HL-60 (cell line): ENCODE measurements around the gene RGS7.

Experiments used
- DNase-seq, 2 experiments: peaks; one replicate each; pipeline ENCODE4 v3.0.0-alpha.2; 2010 to 2020; ENCODE audit warnings: low read depth in 1 of 2, low spot score in 1 of 2
- H3K27ac ChIP-seq: fragments of 250-450 bp; sonication (Bioruptor Pico); replicated peaks from 2 replicates; pipeline ENCODE4 v1.5.1; 2020; ENCODE audit warnings: mild to moderate bottlenecking, moderate library complexity
- H3K27me3 ChIP-seq: fragments of 250-450 bp; sonication (Bioruptor Pico); 2 replicates; pipeline ENCODE4 v1.5.1; 2021; ENCODE audit warnings: mild to moderate bottlenecking, moderate library complexity; ENCODE audit not compliant: insufficient read depth, poor library complexity, severe bottlenecking
- H3K4me3 ChIP-seq: replicated peaks from 2 replicates; pipeline ENCODE4 v1.5.1; 2011; ENCODE audit warnings: mild to moderate bottlenecking, control low read depth, low read length; ENCODE audit not compliant: insufficient read depth
- CTCF ChIP-seq: IDR thresholded peaks from one replicate; pipeline ENCODE4 v1.5.1; 2011; ENCODE audit warnings: low read length, control low read depth, inconsistent platforms; ENCODE audit not compliant: insufficient read depth
- GABPA ChIP-seq: IDR thresholded peaks from 2 replicates; pipeline ENCODE4 v1.6.1; 2012; ENCODE audit warnings: low read depth
- POLR2AphosphoS5 ChIP-seq: IDR thresholded peaks from 2 replicates; pipeline ENCODE4 v1.6.1; 2012; ENCODE audit warnings: low read depth
- SPI1 ChIP-seq: IDR thresholded peaks from 2 replicates; pipeline ENCODE4 v1.6.1; 2012; ENCODE audit warnings: low read depth, mild to moderate bottlenecking, borderline replicate concordance
- TF ChIP-seq, protein P1 (sequence below): IDR thresholded peaks from 2 replicates; pipeline ENCODE4 v1.6.1; 2012; ENCODE audit warnings: low read depth; ENCODE audit not compliant: insufficient replicate concordance

RGS7 gene

GRCh38 chr1:241250465-241250864, 106.5 kb downstream of the RGS7 start:
- H3K4me3 ChIP-seq, result no peak overlapping the region
- TF ChIP-seq CTCF (no peak), GABPA (no peak), POLR2AphosphoS5 (no peak), SPI1 (no peak)
- TF ChIP-seq, protein P1, sequence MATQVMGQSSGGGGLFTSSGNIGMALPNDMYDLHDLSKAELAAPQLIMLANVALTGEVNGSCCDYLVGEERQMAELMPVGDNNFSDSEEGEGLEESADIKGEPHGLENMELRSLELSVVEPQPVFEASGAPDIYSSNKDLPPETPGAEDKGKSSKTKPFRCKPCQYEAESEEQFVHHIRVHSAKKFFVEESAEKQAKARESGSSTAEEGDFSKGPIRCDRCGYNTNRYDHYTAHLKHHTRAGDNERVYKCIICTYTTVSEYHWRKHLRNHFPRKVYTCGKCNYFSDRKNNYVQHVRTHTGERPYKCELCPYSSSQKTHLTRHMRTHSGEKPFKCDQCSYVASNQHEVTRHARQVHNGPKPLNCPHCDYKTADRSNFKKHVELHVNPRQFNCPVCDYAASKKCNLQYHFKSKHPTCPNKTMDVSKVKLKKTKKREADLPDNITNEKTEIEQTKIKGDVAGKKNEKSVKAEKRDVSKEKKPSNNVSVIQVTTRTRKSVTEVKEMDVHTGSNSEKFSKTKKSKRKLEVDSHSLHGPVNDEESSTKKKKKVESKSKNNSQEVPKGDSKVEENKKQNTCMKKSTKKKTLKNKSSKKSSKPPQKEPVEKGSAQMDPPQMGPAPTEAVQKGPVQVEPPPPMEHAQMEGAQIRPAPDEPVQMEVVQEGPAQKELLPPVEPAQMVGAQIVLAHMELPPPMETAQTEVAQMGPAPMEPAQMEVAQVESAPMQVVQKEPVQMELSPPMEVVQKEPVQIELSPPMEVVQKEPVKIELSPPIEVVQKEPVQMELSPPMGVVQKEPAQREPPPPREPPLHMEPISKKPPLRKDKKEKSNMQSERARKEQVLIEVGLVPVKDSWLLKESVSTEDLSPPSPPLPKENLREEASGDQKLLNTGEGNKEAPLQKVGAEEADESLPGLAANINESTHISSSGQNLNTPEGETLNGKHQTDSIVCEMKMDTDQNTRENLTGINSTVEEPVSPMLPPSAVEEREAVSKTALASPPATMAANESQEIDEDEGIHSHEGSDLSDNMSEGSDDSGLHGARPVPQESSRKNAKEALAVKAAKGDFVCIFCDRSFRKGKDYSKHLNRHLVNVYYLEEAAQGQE, result no peak
- no peak for DNase-seq
- H3K27me3 ChIP-seq, result no peaks in the 10 kb centered on the region
- no peak overlapping the region for H3K27ac ChIP-seq

DNA sequence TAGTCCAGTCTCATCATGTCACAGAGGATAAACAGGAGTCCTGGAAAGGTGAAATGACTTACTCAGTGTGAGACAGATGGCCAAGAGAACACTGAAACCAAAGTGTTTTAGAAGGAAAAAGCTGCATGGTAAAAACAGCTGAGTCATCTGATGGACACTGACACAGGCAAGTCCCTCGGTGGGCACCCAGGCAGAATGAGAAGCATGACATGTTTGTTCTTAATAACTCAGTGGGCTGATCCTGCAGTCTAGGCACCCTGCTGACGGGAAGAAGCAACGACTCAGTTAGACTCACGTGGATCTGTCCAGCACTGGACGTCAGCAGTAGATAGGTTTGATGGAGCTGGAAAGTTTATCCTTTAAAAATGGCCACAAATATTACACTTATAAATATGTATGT, 116.9 kb downstream of the RGS7 start:
- no peak for TF ChIP-seq CTCF
- no peak for TF ChIP-seq POLR2AphosphoS5
- TF ChIP-seq SPI1, result no peak
- TF ChIP-seq, protein P1, result no peak
- no peak for TF ChIP-seq GABPA
- Histone ChIP-seq H3K27me3 (peaks cover 2% of the 10 kb centered on the region), H3K27ac (no peak overlapping the region), H3K4me3 (no peak overlapping the region)
- DNase-seq, result no peak

DNA sequence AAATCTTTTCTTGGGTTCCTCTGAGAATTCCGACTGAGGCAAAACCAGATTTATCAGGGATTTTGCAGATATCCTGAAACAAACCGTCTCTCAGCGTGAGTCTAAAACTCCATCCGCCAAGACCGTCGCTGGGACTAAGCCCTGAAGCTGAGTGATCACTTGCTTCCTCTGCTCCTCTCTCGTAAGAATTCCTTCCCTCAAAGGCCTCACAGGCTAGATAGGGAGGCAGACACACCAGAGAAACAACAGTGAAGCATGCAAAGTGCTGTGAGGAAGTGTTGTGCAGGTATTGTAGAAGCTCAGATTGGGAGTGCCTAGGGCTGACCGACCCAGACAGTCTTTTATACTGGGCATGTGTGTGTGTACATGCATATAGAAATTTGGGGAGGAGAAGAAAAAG, 119.1 kb downstream of the RGS7 start:
- Histone ChIP-seq H3K27ac (no peak overlapping the region), H3K4me3 (no peak overlapping the region), H3K27me3 (peaks cover under 1% of the 10 kb centered on the region)
- TF ChIP-seq SPI1 (no peak), CTCF (no peak), GABPA (no peak), POLR2AphosphoS5 (no peak)
- TF ChIP-seq, protein P1, result no peak
- no peak for DNase-seq
